Smooth muscle cell (in vitro differentiated cells): ENCODE data around the gene C4orf33. TPM values are rescaled to one million over a fixed set of nuclear protein-coding genes. Genes with fewer than 3 reads are reported as not detected.
"Not testable (repeated sequence)": the region's sequence is repeated elsewhere in the genome, so short reads cannot be mapped to it uniquely, and the experiment has no call there.

ENCODE experiments used
- DNase-seq: peaks from one replicate; lab custom pipeline; 2025; ENCODE audit not compliant: unreplicated experiment; lab: John Stamatoyannopoulos, UW
- H2AFZ ChIP-seq: fragments of 200-600 bp; sonication (generic); 2 replicates; pipeline ENCODE4 v1.6.0; 2016; ENCODE audit warnings: antibody characterized with exemption, low read depth, mild to moderate bottlenecking
- H3F3A ChIP-seq: fragments of 200-600 bp; sonication (generic); 2 replicates; pipeline ENCODE4 v1.6.0; 2017; ENCODE audit warnings: antibody characterized with exemption, low read depth
- H3K27ac ChIP-seq: fragments of 200-600 bp; sonication (generic); 2 replicates; pipeline ENCODE4 v1.5.1; 2016; ENCODE audit warnings: low read depth, mild to moderate bottlenecking
- H3K27me3 ChIP-seq: fragments of 200-600 bp; sonication (generic); 2 replicates; pipeline ENCODE4 v1.6.1; 2016; ENCODE audit warnings: low read depth, mild to moderate bottlenecking
- H3K36me3 ChIP-seq: fragments of 200-600 bp; sonication (generic); 2 replicates; pipeline ENCODE4 v1.5.1; 2016; ENCODE audit warnings: low read depth
- H3K4me1 ChIP-seq: fragments of 200-600 bp; sonication (generic); 2 replicates; pipeline ENCODE4 v1.5.1; 2016; ENCODE audit warnings: low read depth
- H3K4me2 ChIP-seq: fragments of 200-600 bp; sonication (generic); 2 replicates; pipeline ENCODE4 v1.6.0; 2016; ENCODE audit warnings: mild to moderate bottlenecking
- H3K4me3 ChIP-seq: fragments of 200-600 bp; sonication (generic); 2 replicates; pipeline ENCODE4 v1.5.1; 2016; ENCODE audit warnings: mild to moderate bottlenecking
- H3K79me2 ChIP-seq: fragments of 200-600 bp; sonication (generic); 2 replicates; pipeline ENCODE4 v1.6.0; 2016; ENCODE audit warnings: low read depth, mild to moderate bottlenecking
- H3K9ac ChIP-seq: fragments of 200-600 bp; sonication (generic); 2 replicates; pipeline ENCODE4 v1.6.0; 2016; ENCODE audit warnings: low read depth
- H3K9me3 ChIP-seq: fragments of 200-600 bp; sonication (generic); replicated peaks from 2 replicates; pipeline ENCODE4 v1.5.1; 2016; ENCODE audit warnings: low read depth
- H4K20me1 ChIP-seq: fragments of 200-600 bp; sonication (generic); 2 replicates; pipeline ENCODE4 v1.6.0; 2016; ENCODE audit warnings: low read depth
- WGBS: methylation state at CpG from one replicate; pipeline ENCODE4 v1.1.7; 2016; ENCODE audit warnings: low lambda C conversion rate; 5-methylcytosine and 5-hydroxymethylcytosine counted together
- polyA plus RNA-seq: library from polyadenylated mRNA; unstranded; fragments of >200 nt; fragmentation: Nextera tagmentation; extraction: Ambion mirVana; gene quantifications from 2 replicates; pipeline ENCODE4 v1.2.1, GENCODE V29; 2016
- total RNA-seq: library from RNA; depleted of rRNA; stranded (reverse); fragments of >200 nt; gene quantifications from 2 replicates; pipeline ENCODE4 v1.2.3, GENCODE V29; 2014
- TF ChIP-seq, protein P1 (sequence below): fragments of 200-600 bp; sonication (generic); IDR thresholded peaks from 2 replicates; pipeline ENCODE4 v1.5.1; 2017; ENCODE audit warnings: borderline replicate concordance, mild to moderate bottlenecking, antibody characterized with exemption; ENCODE audit not compliant: insufficient read depth, poor library complexity, severe bottlenecking

The C4orf33 gene
- total and polyA plus RNA-seq, 2 experiments from 2014 or later: 5.7 to 25.3 TPM

DNA sequence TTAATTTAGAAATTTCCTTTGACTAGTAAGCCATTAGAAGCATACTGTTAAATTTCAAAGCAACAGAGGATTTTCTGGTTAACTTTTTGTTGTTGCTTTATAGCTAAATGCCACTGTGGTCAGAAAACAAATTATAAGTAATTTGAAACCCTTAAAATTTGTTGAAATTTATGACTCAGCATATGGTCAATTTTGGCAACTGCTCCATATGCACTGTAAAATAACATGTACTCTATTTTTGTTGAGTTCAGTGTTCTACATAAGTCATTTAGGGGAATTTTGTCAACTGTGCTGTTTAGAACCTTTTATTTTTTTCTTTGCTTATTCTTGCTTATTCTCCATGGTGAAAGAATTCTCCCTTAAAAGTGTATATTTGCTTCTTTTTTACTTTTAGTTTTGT, 31.2 kb upstream of the C4orf33 start:
- Histone ChIP-seq H4K20me1 (no peaks in the 10 kb centered on the region), H3K4me3 (no peak overlapping the region), H3K4me1 (no peaks in the 10 kb centered on the region), H3K79me2 (no peaks in the 10 kb centered on the region), H2AFZ (no peak overlapping the region), H3K4me2 (no peak overlapping the region), H3K36me3 (peaks cover 17% of the 10 kb centered on the region), H3K27me3 (no peaks in the 10 kb centered on the region), H3K9me3 (peaks cover 6% of the 10 kb centered on the region), H3K9ac (no peak overlapping the region), H3F3A (no peaks in the 10 kb centered on the region), H3K27ac (no peak overlapping the region)
- TF ChIP-seq, protein P1, sequence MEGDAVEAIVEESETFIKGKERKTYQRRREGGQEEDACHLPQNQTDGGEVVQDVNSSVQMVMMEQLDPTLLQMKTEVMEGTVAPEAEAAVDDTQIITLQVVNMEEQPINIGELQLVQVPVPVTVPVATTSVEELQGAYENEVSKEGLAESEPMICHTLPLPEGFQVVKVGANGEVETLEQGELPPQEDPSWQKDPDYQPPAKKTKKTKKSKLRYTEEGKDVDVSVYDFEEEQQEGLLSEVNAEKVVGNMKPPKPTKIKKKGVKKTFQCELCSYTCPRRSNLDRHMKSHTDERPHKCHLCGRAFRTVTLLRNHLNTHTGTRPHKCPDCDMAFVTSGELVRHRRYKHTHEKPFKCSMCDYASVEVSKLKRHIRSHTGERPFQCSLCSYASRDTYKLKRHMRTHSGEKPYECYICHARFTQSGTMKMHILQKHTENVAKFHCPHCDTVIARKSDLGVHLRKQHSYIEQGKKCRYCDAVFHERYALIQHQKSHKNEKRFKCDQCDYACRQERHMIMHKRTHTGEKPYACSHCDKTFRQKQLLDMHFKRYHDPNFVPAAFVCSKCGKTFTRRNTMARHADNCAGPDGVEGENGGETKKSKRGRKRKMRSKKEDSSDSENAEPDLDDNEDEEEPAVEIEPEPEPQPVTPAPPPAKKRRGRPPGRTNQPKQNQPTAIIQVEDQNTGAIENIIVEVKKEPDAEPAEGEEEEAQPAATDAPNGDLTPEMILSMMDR: no peak
- DNase-seq: no peak

- H3K9ac ChIP-seq, H4K20me1 ChIP-seq, H3K79me2 ChIP-seq, H3K9me3 ChIP-seq, H2AFZ ChIP-seq, H3K4me2 ChIP-seq, H3K27ac ChIP-seq, H3K36me3 ChIP-seq, H3F3A ChIP-seq, DNase-seq, H3K4me3 ChIP-seq, H3K4me1 ChIP-seq, H3K27me3 ChIP-seq: not testable (repeated sequence)
- WGBS: 100% methylated on average over 2 of the region's 2 CpGs
These were observed 26.4 kb upstream of the C4orf33 start for GRCh38 chr4:129069537-129069936.

DNA sequence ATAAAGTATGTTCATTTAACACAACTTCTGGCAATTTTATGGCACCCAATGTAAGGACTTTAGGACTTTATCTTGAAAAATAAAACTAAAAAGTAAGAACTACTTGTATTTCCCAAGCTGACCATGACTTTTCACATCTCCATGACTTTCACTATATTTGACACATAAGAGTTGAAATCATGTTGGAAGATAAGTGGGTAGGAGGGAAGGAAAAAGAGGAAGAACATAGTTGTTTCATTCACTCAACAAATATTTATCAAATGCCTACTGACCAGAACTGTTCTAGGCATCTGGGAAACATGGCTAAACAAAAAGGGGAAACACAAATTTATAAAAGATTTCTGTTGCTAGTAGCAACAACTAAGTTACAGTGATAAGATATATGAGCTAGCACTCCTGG, 18.6 kb upstream of the C4orf33 start:
- no peak overlapping the region for H3K27ac ChIP-seq
- H3K27me3 ChIP-seq: no peaks in the 10 kb centered on the region
- H4K20me1 ChIP-seq: no peaks in the 10 kb centered on the region
- H3K9me3 ChIP-seq: peaks cover 4% of the 10 kb centered on the region
- no peak overlapping the region for H3K4me2 ChIP-seq
- peaks cover 14% of the 10 kb centered on the region for H3K36me3 ChIP-seq
- no peaks in the 10 kb centered on the region for H3K4me1 ChIP-seq
- no peak overlapping the region for H3K4me3 ChIP-seq
- TF ChIP-seq, protein P1: no peak
- H3F3A ChIP-seq: no peaks in the 10 kb centered on the region
- H3K9ac ChIP-seq: no peak overlapping the region
- peaks cover 4% of the 10 kb centered on the region for H3K79me2 ChIP-seq
- H2AFZ ChIP-seq: no peak overlapping the region
- no peak for DNase-seq

DNA sequence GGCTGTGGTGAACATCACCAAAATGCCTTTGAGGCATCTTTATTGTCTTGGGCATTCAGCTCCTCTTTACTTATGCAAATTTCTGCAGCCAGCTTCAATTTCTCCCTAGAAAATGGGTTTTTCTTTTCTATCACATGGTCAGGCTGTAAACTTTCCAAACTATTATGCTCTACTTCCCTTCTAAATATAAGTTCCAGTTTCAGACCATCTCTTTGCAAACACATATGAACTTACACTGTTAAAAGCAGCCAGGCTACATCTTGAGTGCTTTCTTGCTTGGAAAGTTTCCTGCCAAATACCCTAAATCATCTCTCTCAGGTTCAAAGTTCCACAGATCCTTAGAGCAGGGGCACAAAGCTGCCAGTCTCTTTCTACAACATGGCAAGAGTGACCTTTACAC, 15.8 kb upstream of the C4orf33 start:
- Histone ChIP-seq H3K79me2 (peaks cover 20% of the 10 kb centered on the region), H3K27me3 (no peaks in the 10 kb centered on the region), H3K27ac (no peak overlapping the region)

More for the DNA sequence above, 15.8 kb upstream of the C4orf33 start:
- no peaks in the 10 kb centered on the region for H3K4me1 ChIP-seq
- no peaks in the 10 kb centered on the region for H3K9me3 ChIP-seq
- DNase-seq: no peak
- H3K4me3 ChIP-seq: no peak overlapping the region
- peaks cover 10% of the 10 kb centered on the region for H3K36me3 ChIP-seq
- no peak overlapping the region for H2AFZ ChIP-seq
- no peaks in the 10 kb centered on the region for H4K20me1 ChIP-seq
- H3F3A ChIP-seq: no peaks in the 10 kb centered on the region
- H3K4me2 ChIP-seq: no peak overlapping the region
- H3K9ac ChIP-seq: no peak overlapping the region
- TF ChIP-seq, protein P1: no peak
